Activated CD4-positive, alpha-beta memory T cell treated with anti-CD3 and anti-CD28 coated beads, Interleukin-2, amount 10 ng/mL, durations not matched to agents 7 days and 5 days (primary cell): ENCODE results near the gene NRTN. TPM values are rescaled to one million over a fixed set of nuclear protein-coding genes. Genes with fewer than 3 reads are reported as not detected.
"Not testable (repeated sequence)": the region's sequence is repeated elsewhere in the genome, so short reads cannot be mapped to it uniquely, and the experiment has no call there.

Source experiments
- CTCF ChIA-PET: fragments of 350-600 bp; sonication (Branson Sonifier 250); formaldehyde crosslinking; loops from one replicate; lab custom pipeline; 2021; ENCODE audit warnings: antibody characterized with exemption, inconsistent platforms; lab: Charles Lee
- POLR2A ChIA-PET: fragments of 350-600 bp; sonication (Branson Sonifier 250); formaldehyde crosslinking; loops from one replicate; lab custom pipeline; 2021; ENCODE audit warnings: antibody characterized with exemption; lab: Charles Lee
- DNase-seq: peaks from one replicate; pipeline ENCODE4 v3.0.0-alpha.2; 2020
- H3K27ac Mint-ChIP-seq: one replicate; pipeline ENCODE4 v1.8.0; 2021; ENCODE audit warnings: mild to moderate bottlenecking, mixed read lengths
- H3K27me3 Mint-ChIP-seq: one replicate; pipeline ENCODE4 v1.8.0; 2021; ENCODE audit warnings: mixed read lengths
- H3K36me3 Mint-ChIP-seq: one replicate; pipeline ENCODE4 v1.8.0; 2021; ENCODE audit warnings: low read depth, mixed read lengths
- H3K4me1 Mint-ChIP-seq: one replicate; pipeline ENCODE4 v1.8.0; 2021; ENCODE audit warnings: mixed read lengths
- H3K4me3 Mint-ChIP-seq: one replicate; pipeline ENCODE4 v1.8.0; 2021; ENCODE audit warnings: mild to moderate bottlenecking, mixed read lengths
- H3K9me3 Mint-ChIP-seq: one replicate; pipeline ENCODE4 v1.8.0; 2021; ENCODE audit warnings: mixed read lengths
- total RNA-seq, 2 experiments: library from RNA; stranded (reverse); gene quantifications; one replicate each; pipeline ENCODE4 v1.2.3, GENCODE V29; 2021

The NRTN gene
- total RNA-seq, 2 experiments from 2014 or later = 0.20 to 0.43 TPM

DNA sequence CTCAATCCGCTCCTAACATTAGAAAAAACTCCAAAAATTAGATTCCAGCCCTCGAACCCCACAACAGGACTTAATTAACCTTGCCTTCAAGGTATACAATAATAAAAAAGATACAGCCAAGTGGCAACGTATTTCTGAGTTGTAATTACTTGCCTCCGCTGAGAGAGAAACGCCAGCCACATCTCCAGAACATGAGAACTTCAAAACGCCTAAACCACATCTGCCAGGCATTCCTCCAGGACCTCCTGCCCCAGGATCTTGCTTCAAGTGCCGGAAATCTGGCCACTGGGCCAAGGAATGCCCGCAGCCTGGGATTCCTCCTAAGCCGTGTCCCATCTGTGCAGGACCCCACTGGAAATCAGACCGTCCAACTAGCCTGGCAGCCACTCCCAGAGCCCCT is 49.3 kb downstream of the NRTN start:
- DNase-seq, POLR2A ChIA-PET, H3K4me3 Mint-ChIP-seq, H3K9me3 Mint-ChIP-seq, H3K27me3 Mint-ChIP-seq, CTCF ChIA-PET, H3K4me1 Mint-ChIP-seq, H3K36me3 Mint-ChIP-seq, H3K27ac Mint-ChIP-seq: not testable (repeated sequence)

DNA sequence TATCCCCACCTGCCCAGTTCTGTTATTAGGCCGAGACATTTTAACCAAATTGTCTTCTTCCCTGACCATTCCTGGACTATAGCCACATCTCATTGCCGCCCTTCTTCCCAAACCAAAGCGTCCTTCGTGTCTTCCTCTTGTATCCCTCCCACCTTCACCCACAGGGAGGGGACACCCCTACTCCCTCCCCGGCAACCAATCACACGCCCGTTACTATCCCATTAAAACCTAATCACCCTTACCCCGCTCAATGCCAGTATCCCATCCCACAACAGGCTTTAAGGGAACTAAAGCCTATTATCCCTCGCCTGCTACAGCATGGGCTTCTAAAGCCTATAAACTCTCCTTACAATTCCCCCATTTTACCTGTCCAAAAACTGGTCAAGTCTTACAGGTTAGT is 50.3 kb downstream of the NRTN start:
- POLR2A ChIA-PET, CTCF ChIA-PET, H3K9me3 Mint-ChIP-seq, DNase-seq, H3K36me3 Mint-ChIP-seq, H3K4me3 Mint-ChIP-seq, H3K27me3 Mint-ChIP-seq, H3K4me1 Mint-ChIP-seq, H3K27ac Mint-ChIP-seq: not testable (repeated sequence)

DNA sequence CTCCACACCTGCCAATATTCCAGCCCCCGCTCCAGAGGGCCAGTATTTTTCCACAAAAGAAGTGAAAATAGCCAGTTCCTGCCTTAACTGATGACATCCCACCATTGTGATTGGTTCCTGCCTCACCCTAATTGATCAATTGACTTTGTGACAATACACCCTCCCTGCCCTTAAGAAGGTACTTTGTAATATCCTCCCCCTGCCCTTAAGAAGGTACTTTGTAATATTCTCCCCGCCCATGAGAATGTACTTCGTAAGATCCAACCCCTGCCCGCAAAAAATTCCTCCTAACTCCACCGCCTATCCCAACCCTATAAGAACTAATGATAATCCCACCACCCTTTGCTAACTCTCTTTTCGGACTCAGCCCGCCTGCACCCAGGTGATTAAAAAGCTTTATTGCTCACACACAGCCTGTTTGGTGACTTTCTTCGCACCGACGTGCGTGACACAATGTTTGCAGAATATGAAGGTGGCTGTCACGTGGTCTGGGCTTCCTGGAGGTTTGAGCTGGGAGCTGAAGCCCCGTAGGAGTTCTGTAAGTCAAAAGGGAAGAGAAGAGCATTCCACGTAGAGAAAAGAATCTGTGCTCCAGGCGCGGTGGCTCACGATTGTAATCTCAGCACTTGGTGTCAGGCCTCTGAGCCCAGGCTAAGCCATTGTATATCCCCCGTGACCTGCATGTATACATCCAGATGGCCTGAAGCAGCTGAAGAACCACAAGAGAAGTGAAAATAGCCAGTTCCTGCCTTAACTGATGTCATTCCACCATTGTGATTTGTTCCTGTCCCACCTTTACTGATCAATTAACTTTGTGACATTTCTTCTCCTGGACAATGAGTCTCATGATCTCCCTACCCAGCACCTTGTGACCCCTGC is 52.6 kb downstream of the NRTN start:
- no peaks in the 10 kb centered on the region for H3K9me3 Mint-ChIP-seq
- DNase-seq = no peak
- no peak overlapping the region for H3K27ac Mint-ChIP-seq
- H3K27me3 Mint-ChIP-seq = no peaks in the 10 kb centered on the region
- no peak overlapping the region for H3K4me3 Mint-ChIP-seq
- H3K4me1 Mint-ChIP-seq = no peaks in the 10 kb centered on the region
- POLR2A ChIA-PET = no interaction called here
- CTCF ChIA-PET = no interaction called here
- H3K36me3 Mint-ChIP-seq = no peaks in the 10 kb centered on the region

DNA sequence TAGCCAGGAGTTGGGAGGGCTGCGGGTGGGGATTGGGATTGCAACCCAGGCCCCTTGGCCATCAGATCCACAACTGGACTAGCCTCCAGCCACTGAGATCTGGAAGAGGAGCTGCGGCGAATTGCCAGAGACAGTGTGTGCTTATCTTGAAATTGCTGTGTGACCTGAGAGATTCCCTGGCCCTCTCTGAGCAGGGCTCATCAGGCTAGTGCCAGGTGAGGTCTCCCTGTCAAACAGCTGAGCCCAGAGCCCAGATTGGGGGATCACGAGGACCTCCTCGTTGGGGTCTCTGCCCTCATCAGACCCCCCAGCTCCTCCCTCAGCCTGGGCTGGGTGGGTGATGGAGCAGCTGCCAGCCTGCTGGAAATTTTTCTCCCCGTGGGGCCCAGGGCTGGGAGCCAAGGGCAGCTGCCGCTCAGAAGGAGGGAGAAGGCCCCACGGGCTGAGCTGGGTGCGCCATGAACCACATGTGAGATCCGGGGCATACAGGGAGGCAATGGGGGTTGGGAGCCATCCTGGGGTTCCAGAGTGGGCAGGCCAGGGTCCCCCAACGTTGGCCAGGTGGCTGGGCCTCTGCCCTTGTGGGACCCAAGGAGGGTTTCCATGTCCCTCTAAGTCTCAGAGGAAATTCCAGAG is 58.3 kb downstream of the NRTN start:
- Mint-ChIP-seq H3K4me3 (no peak overlapping the region), H3K36me3 (no peaks in the 10 kb centered on the region), H3K9me3 (no peaks in the 10 kb centered on the region), H3K4me1 (no peaks in the 10 kb centered on the region), H3K27me3 (no peaks in the 10 kb centered on the region), H3K27ac (no peak overlapping the region)
- ChIA-PET POLR2A (no interaction called here), CTCF (no interaction called here)
- no peak for DNase-seq

DNA sequence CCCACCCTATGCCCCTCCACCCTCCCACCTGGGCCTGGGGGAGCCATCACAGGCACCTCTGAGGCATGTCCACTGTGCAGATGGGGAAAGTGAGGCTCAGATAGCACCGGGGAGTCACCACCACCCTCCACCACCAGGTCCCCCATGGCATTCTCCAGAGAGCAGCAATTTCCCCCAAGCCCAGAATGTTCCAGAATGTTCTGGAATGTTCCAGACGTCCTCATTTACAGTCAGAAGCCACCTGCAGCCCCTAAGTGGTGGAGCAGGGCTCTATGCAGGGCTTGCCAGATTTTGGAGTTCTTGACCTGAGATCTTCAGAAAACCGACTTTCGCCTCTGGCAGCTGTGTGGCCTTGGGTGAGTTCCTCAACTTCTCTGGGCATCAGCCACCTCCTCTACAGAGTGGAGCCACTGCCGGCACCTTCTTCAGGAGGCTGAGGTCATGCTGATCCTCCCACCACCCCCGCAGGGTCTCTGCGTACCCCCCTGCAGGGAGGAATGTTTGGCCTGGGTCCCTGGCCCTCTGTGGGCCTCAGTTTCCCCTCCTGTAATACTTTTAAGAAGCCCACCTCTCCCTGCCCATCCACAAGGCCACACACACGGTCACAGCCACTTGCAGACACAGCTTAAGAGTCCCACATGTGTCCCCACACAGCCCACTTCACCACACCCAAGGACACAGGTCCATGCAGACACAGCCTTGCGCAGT is 59.3 kb downstream of the NRTN start:
- Mint-ChIP-seq H3K4me1 (no peaks in the 10 kb centered on the region), H3K27me3 (no peaks in the 10 kb centered on the region), H3K27ac (no peak overlapping the region), H3K9me3 (no peaks in the 10 kb centered on the region), H3K4me3 (no peak overlapping the region), H3K36me3 (no peaks in the 10 kb centered on the region)
- ChIA-PET CTCF (no interaction called here), POLR2A (no interaction called here)
- DNase-seq = no peak

DNA sequence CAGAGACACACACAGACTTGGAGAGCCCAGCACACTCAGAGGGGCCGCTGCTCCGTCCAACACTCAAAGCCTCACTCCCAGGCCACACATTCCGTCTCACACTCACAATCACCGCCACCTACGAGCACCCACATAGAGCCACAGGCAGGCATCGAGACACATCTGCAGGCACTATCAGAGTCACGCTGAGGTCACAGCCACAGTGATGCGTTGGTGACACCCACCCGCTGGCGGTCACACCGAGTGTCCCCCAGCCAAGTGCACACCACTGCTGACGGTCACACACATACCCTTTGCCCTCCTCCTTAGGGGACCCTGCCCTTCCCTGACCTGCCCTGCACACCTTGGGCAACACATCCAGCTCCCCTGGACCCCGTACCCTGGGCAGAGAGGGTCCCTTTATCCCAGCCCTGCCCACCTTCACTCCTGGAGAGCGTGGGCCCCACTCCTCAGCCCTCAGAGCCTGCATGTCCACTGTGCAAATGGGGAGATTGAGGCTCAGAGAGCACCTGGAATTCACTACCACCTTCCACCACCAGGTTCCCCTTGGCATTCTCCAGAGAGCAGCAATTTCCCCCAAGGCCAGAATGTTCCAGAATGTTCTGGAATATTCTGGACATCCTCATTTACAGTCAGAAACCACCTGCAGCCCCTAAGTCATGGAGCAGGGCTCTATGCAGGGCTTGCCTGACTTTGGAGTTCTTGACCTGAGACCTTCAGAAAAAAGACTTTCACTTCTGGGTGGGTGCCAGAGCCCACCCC is 60.0 kb downstream of the NRTN start:
- Mint-ChIP-seq H3K4me3 (no peak overlapping the region), H3K4me1 (no peaks in the 10 kb centered on the region), H3K27ac (no peak overlapping the region), H3K27me3 (no peaks in the 10 kb centered on the region), H3K36me3 (no peaks in the 10 kb centered on the region), H3K9me3 (no peaks in the 10 kb centered on the region)
- POLR2A ChIA-PET = no interaction called here
- CTCF ChIA-PET = no interaction called here
- no peak for DNase-seq

DNA sequence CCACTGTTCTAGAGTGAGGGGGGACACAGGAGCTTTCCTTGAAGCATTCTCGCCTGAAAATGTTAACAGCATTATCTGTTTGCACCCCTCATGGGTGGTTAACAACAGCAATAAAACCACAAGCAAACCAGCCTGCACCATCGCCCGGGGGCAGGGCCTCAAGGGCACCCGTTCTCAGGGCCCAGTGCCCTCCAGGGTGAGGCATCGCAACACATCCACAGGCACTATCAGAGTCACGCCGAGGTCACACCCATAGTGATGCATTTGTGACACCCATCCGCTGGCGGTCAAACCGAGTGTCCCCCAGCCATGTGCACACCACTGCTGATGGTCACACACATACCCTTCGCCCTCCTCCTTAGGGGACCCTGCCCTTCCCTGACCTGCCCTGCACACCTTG is 60.9 kb downstream of the NRTN start:
- no peak overlapping the region for H3K4me3 Mint-ChIP-seq
- no peaks in the 10 kb centered on the region for H3K27me3 Mint-ChIP-seq
- no peak for DNase-seq
- no peaks in the 10 kb centered on the region for H3K4me1 Mint-ChIP-seq
- H3K27ac Mint-ChIP-seq = no peak overlapping the region
- ChIA-PET POLR2A (no interaction called here), CTCF (no interaction called here)
- H3K9me3 Mint-ChIP-seq = no peaks in the 10 kb centered on the region
- H3K36me3 Mint-ChIP-seq = no peaks in the 10 kb centered on the region

DNA sequence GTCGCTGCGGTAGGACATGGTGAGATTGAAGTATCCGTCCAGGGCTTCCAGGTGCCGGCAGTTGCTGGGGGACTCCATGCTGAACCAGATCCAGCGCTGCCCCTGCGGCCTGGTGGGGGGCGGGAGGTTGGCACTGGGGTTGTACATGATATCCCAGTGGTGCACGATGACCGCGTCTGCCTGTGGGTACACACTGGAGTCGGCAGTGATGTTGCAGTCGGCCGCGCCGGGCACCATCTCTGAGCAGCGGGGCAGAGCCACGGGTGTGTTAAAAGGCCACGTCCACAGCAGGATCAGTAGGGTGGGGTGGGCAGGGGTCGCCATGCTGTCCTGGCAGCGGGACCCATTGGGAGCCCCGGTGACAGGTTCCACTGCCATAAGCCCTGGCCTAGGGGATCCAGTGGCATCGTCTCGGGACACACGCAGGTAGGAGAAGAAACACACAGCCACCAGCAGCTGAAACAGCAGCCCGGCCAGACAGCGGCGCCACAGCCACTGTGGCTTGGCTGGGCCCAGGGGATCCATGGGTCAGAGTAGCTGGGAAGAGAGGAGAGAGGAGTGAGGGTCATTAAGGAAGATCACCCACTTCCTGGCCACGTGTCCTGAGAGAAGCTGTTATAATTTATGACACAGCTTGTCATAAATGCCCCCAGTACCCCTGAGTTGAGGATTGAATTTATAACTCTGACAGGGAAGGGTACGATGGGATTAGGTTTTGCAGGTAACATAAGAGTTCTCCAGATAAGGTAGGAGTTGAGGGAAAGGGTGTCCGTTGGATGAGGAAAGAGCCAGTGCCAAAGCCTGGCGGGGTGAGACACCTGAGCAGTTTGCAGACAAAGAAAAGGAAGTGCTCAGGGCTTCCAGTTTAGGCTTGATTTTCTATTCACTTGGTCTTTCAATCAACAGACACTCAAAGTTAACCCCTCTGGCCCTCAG is 62.6 kb downstream of the NRTN start:
- Mint-ChIP-seq H3K36me3 (no peaks in the 10 kb centered on the region), H3K4me3 (no peak overlapping the region), H3K27me3 (no peaks in the 10 kb centered on the region), H3K27ac (no peak overlapping the region), H3K9me3 (no peaks in the 10 kb centered on the region), H3K4me1 (no peaks in the 10 kb centered on the region)
- no peak for DNase-seq
- CTCF ChIA-PET = no interaction called here
- POLR2A ChIA-PET = no interaction called here

DNA sequence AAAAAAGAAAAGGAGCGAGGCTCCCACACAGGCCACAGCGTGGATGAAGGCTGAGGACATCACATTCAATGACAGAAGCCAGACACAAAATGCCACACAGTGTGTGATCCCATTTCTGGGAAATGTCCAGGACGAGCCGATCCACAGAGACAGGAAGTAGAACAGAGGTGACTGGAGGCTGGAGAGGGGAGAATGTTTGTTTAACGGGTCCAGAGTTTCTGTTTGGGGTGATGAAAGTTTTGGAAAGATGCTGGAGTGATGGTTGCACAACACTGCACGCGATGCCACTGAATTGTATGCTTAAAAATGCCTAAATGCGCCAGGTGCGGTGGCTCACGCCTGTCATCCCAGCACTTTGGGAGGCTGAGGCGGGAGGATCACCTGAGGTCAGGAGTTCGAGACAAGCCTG is 66.1 kb downstream of the NRTN start:
- H3K27me3 Mint-ChIP-seq = no peaks in the 10 kb centered on the region
- CTCF ChIA-PET = no interaction called here
- no peaks in the 10 kb centered on the region for H3K4me1 Mint-ChIP-seq
- H3K36me3 Mint-ChIP-seq = no peaks in the 10 kb centered on the region
- no peak overlapping the region for H3K27ac Mint-ChIP-seq
- POLR2A ChIA-PET = no interaction called here
- no peak overlapping the region for H3K4me3 Mint-ChIP-seq
- DNase-seq = no peak
- H3K9me3 Mint-ChIP-seq = no peaks in the 10 kb centered on the region

DNA sequence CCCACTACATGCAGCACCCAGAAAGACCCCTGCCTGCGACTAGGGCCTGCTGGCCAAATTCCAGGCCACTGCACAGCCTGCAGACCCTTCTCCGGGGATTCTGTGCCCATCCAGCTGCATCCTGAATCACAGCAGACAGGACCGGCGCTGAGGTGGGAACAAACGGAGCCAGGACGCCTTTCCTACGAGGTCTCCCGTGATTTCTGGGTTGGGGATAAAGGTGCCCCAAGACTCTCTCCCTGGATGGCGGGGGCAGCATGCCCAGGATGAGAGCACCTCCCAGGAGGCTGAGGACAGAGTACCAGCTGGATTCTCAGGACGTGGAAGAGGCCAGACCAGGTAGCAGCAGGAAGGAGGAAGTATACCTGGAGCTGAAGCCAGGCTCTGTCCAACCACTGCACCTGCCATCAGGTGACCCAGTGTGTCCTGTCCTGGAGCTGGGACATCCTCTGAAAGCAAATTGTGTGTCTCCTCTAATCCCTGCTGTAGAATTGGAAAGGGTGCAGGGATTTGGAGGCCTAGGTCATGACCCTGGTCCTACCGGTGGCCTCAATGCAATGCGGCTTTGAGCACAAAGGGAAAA is 68.8 kb downstream of the NRTN start:
- Mint-ChIP-seq H3K4me3 (no peak overlapping the region), H3K4me1 (no peaks in the 10 kb centered on the region), H3K27me3 (no peaks in the 10 kb centered on the region), H3K27ac (no peak overlapping the region), H3K36me3 (no peaks in the 10 kb centered on the region), H3K9me3 (no peaks in the 10 kb centered on the region)
- ChIA-PET CTCF (no interaction called here), POLR2A (no interaction called here)
- DNase-seq = no peak

DNA sequence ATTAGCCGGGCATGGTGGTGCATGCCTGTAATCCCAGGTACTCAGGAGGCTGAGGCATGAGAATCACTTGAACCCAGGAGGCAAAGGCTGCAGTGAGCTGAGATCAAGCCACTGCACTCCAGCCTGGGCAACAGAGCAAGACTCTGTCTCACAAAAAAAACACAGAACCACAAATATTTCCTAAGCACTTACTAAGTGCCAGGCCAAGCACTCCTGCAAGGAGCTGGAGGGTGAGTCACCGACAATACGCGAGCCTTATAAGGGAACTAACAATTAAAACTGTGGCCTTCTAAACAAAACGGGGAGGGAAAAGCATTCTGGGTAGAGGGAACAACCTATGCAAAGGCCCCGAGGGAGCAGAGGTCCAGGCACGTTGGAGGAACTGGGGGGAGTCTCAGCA is 69.6 kb downstream of the NRTN start:
- H3K27ac Mint-ChIP-seq, H3K36me3 Mint-ChIP-seq, CTCF ChIA-PET, H3K9me3 Mint-ChIP-seq, H3K4me3 Mint-ChIP-seq, DNase-seq, H3K27me3 Mint-ChIP-seq, POLR2A ChIA-PET, H3K4me1 Mint-ChIP-seq: not testable (repeated sequence)

DNA sequence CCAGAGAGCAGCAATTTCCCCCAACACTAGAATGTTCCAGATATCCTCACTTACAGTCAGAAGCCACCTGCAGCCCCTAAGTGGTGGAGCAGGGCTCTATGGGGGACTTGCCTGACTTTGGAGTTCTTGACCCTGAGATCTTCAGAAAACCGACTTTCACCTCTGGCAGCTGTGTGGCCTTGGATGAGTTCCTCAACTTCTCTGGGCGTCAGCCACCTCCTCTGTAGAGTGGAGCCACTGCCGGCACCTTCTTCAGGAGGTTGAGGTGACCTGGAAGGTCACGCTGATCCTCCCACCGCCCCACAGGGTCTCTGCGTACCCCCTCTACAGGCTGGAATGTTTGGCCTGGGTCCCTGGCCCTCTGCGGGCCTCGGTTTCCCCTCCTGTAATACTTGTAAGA is 72.6 kb downstream of the NRTN start:
- Mint-ChIP-seq H3K9me3 (no peaks in the 10 kb centered on the region), H3K4me1 (no peaks in the 10 kb centered on the region), H3K4me3 (no peak overlapping the region), H3K27ac (no peak overlapping the region), H3K27me3 (peaks cover 2% of the 10 kb centered on the region), H3K36me3 (no peaks in the 10 kb centered on the region)
- CTCF ChIA-PET = no interaction called here
- POLR2A ChIA-PET = no interaction called here
- DNase-seq = no peak
